ENCODE data around the gene CAB39. TPM values are rescaled to one million over a fixed set of nuclear protein-coding genes. Genes with fewer than 3 reads are reported as not detected.
"Not testable (repeated sequence)": the region's sequence is repeated elsewhere in the genome, so short reads cannot be mapped to it uniquely, and the experiment has no call there.

The CAB39 gene
- total and polyA plus RNA-seq, 10 donors: 24.4 to 120 (median 80.2) TPM

DNA sequence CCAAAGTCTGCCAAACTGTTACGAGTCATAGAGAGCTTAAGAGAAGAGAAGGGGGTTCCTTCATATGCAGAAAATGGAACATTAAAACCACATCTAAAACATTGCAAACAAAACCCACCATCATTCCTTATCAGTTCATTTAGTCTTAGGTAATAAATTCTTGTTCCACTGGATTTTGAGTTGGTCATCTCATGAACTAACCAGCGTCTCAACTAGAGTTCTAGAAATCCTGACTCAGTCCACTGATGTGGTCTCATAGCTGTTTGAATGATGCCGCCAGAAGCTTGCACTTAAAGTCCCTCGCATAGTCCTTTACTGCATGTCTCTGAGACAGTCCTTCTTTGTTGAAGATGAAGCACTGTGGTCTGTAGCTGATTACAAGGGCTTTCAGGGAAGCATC is 15.0 kb upstream of the CAB39 start:
- peaks cover 0 to 18% (median 0%) of the 10 kb centered on the region in 6 donors for H3K4me1 ChIP-seq
- no peak overlapping the region for H3K27ac ChIP-seq
- 81 to 94% (median 92%) methylated on average over 4 of the region's 4 CpGs for WGBS, 5 donors
- no peaks in the 10 kb centered on the region for H3K36me3 ChIP-seq
- H3K4me3 ChIP-seq: no peak overlapping the region
- H3K9me3 ChIP-seq: peaks cover 0 to 13% (median 6%) of the 10 kb centered on the region in 8 donors
- H3K27me3 ChIP-seq (replicated peaks in 1 of 7): no peaks in the 10 kb centered on the region
- DNase-seq: no peak
- intact Hi-C loops (cut with DNase I; ENCODE audit: low total_unique reads): no loop called here
- TF ChIP-seq POLR2AphosphoS5 (IDR thresholded peaks at IDR 0.05): no peak
- TF ChIP-seq, protein P1, sequence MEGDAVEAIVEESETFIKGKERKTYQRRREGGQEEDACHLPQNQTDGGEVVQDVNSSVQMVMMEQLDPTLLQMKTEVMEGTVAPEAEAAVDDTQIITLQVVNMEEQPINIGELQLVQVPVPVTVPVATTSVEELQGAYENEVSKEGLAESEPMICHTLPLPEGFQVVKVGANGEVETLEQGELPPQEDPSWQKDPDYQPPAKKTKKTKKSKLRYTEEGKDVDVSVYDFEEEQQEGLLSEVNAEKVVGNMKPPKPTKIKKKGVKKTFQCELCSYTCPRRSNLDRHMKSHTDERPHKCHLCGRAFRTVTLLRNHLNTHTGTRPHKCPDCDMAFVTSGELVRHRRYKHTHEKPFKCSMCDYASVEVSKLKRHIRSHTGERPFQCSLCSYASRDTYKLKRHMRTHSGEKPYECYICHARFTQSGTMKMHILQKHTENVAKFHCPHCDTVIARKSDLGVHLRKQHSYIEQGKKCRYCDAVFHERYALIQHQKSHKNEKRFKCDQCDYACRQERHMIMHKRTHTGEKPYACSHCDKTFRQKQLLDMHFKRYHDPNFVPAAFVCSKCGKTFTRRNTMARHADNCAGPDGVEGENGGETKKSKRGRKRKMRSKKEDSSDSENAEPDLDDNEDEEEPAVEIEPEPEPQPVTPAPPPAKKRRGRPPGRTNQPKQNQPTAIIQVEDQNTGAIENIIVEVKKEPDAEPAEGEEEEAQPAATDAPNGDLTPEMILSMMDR (IDR thresholded peaks at IDR 0.05 in 8 of 11, conservative IDR thresholded peaks at IDR 0.05 in 3 of 11): no peak
- no peak for TF ChIP-seq POLR2A (IDR thresholded peaks at IDR 0.05)

DNA sequence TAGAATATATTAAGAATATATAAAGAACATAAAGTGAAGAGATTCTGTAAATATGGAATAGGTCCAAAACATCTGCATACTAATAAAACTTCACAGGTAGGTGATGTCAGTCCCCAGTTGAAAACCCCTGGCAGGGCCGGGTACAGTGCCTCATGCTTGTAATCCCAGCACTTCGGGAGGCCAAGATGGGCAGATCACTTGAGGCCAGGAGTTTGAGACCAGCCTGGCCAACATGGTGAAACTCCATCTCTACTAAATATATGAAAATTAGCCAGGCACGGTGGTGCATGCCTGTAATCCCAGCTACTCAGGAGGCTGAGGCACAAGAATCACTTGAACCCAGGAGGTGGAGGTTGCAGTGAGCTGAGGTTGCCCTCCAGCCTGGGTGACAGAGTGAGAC is 13.9 kb upstream of the CAB39 start:
- H3K4me3 ChIP-seq; H3K27ac ChIP-seq; H3K27me3 ChIP-seq (replicated peaks in 1 of 7); H3K36me3 ChIP-seq; intact Hi-C loops (cut with DNase I; ENCODE audit: low total_unique reads); DNase-seq: not testable (repeated sequence)
- 89 to 94% (median 91%) methylated on average over 3 of the region's 3 CpGs for WGBS, 5 donors
- peaks cover 0 to 18% (median 0%) of the 10 kb centered on the region in 6 donors for H3K4me1 ChIP-seq
- peaks cover 0 to 24% (median 14%) of the 10 kb centered on the region in 8 donors for H3K9me3 ChIP-seq

DNA sequence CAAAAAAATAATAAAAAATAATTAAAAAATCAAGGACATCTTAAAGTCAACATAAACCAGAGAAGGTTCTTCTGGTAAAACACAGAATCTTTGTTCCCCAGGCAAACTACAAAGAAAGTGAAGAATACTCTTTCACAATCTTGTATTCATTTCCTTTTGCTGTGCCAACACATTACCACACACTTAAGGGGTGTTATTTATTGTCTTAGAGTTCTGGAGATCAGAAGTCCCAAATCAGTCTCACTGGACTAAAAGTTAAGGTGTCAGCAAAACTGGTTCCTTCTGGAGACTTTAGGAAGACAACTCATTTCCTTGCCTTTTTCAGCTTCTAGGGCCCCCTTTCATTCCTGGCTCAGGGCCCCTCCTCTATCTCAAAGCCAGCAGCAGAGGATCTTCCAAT is 12.2 kb upstream of the CAB39 start:
- H3K27me3 ChIP-seq (replicated peaks in 1 of 7): no peaks in the 10 kb centered on the region
- H3K27ac ChIP-seq: peak overlapping the region in 6 of 8 donors; percentile 39 to 81 (median 70)
- DNase-seq: no peak
- intact Hi-C loops (cut with DNase I; ENCODE audit: low total_unique reads): no loop called here
- peaks cover 0 to 18% (median 0%) of the 10 kb centered on the region in 6 donors for H3K4me1 ChIP-seq
- no peaks in the 10 kb centered on the region for H3K36me3 ChIP-seq
- peaks cover 0 to 26% (median 14%) of the 10 kb centered on the region in 8 donors for H3K9me3 ChIP-seq
- H3K4me3 ChIP-seq: no peak overlapping the region
- TF ChIP-seq, protein P1 (IDR thresholded peaks at IDR 0.05 in 8 of 11, conservative IDR thresholded peaks at IDR 0.05 in 3 of 11): no peak
- TF ChIP-seq POLR2A (IDR thresholded peaks at IDR 0.05) (no peak), POLR2AphosphoS5 (IDR thresholded peaks at IDR 0.05) (no peak)

DNA sequence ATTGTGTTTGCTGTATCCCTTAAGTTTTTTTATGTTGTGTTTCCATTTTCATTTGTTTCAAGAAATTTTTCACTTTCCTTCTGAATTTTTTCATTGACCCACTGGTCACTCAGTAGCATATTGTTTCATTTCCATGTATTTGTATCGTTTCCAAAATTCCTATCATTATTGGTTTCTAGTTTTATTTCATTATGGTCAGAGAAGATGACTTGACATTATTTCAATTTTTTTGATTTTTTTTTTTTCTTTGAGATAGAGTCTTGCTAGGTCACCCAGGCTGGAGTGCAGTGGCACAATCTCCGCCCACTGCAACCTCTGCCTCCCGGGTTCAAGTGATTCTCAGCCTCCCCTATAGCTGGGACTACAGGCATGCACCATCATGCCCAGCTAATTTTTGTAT is 11.3 kb upstream of the CAB39 start:
- no peaks in the 10 kb centered on the region for H3K27me3 ChIP-seq (replicated peaks in 1 of 7)
- TF ChIP-seq, protein P1 (IDR thresholded peaks at IDR 0.05 in 8 of 11, conservative IDR thresholded peaks at IDR 0.05 in 3 of 11): no peak
- no peak for TF ChIP-seq POLR2AphosphoS5 (IDR thresholded peaks at IDR 0.05)
- no peak for TF ChIP-seq POLR2A (IDR thresholded peaks at IDR 0.05)
- peaks cover 0 to 26% (median 14%) of the 10 kb centered on the region in 8 donors for H3K9me3 ChIP-seq
- no peaks in the 10 kb centered on the region for H3K36me3 ChIP-seq
- H3K4me1 ChIP-seq: peaks cover 0 to 18% (median 0%) of the 10 kb centered on the region in 6 donors
- no peak for DNase-seq
- no peak overlapping the region for H3K4me3 ChIP-seq
- intact Hi-C loops (cut with DNase I; ENCODE audit: low total_unique reads): no loop called here
- 83 to 91% (median 88%) methylated on average over 3 of the region's 3 CpGs for WGBS, 5 donors
- no peak overlapping the region for H3K27ac ChIP-seq

DNA sequence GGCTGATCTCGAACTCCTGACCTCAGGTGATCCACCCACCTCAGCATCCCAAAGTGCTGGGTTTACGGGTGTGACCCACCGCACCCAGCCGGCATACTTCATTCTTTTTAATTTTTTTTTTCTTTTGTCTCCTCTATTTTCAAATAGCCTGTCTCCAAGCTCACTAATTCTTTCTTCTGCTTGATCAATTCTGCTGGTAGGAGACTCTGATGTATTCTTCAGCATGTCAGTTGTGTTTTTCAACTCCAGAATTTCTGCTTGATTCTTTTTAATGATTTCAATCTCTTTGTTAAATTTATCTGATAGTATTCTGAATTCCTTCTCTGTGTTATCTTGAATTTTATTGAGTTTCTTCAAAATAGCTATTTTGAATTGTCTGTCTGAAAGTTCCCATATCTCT is 10.2 kb upstream of the CAB39 start:
- H3K4me3 ChIP-seq; intact Hi-C loops (cut with DNase I; ENCODE audit: low total_unique reads); H3K27ac ChIP-seq; H3K27me3 ChIP-seq (replicated peaks in 1 of 7); H3K36me3 ChIP-seq; DNase-seq: not testable (repeated sequence)
- 88 to 98% (median 91%) methylated on average over 4 of the region's 4 CpGs for WGBS, 5 donors
- peaks cover 0 to 26% (median 14%) of the 10 kb centered on the region in 8 donors for H3K9me3 ChIP-seq
- peaks cover 0 to 27% (median 0%) of the 10 kb centered on the region in 6 donors for H3K4me1 ChIP-seq

All from spleen (tissue), 11 donors.